Left cardiac atrium (tissue), 4 donors: ENCODE measurements around the gene IMMP2L. TPM values are rescaled to one million over a fixed set of nuclear protein-coding genes. Genes with fewer than 3 reads are reported as not detected.

Source experiments
- ATAC-seq, 2 donors: fragments of 200-7000 bp; cut with Tn5 transposase; one replicate each; pipeline ENCODE4 v1.9.1; 2020; ENCODE audit warnings: mild to moderate bottlenecking in 2 of 2, moderate library complexity in 2 of 2
- DNase-seq: peaks from one replicate; pipeline ENCODE4 v3.0.0-alpha.2; 2020
- intact Hi-C, 2 donors: fragments of 100-400 bp; cut with DNase I; formaldehyde crosslinking; loops; one replicate each; pipeline versions ENCODE4 v1.14.1 to v1.15.1; 2022 to 2023
- total RNA-seq, 2 donors: library from RNA; stranded (reverse); fragmentation: NEBNext Ultra II Directional; extraction: Animal tissue kit (Norgen Biotek cat#: 25700); gene quantifications; one replicate each; pipeline ENCODE4 v1.2.1, GENCODE V29; 2021
- donor health status: DM: no; HTN: yes; CAD: no.
- donor health status: DM: no; HTN: yes; CAD: no; lungs with severe emphysema.
- donor health status: DM: yes; HTN: yes; CAD: no.
- donor health status: Dilated cardiomyopathy.

The IMMP2L gene
- total RNA-seq, 2 donors from 2014 or later: 9.9 to 11.6 TPM

- intact Hi-C loops: no loop called here
- ATAC-seq: peak in 1 of 2 donors; percentile 73
Observed at GRCh38 chr7:111010798-111011197, 551.5 kb downstream of the IMMP2L start.

DNA sequence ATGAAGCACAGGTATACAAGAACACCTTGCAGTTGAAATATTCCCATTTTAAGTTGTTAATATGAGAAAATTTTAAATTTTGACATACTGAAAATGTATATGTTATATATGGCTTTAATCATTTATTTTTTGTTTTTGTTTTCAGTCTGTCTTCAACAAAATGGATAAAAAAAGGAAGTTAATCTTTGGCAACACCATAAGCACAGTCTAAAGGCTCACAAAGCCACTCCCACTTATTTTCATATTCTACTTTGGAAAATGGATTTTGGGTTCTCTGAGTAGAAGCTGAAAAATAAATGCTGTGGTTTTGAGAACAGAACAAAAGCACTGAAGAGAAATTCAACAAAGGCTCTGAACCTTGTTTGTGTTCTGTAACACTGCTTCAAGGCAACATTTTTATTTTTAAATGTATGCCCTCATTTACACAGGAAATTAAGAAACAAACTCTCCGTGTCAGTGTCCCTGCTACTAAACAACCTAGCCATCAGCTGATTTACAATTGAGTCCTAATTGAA lies 552.7 kb downstream of the IMMP2L start:
- no peak for ATAC-seq
- DNase-seq: no peak
- intact Hi-C loops: no loop called here

More at GRCh38 chr7:111010798-111011197, 551.5 kb downstream of the IMMP2L start:
- DNase-seq: no peak

- ATAC-seq (no peak), DNase-seq (no peak)
- intact Hi-C loops: no loop called here
Observed at GRCh38 chr7:111006691-111007090, 555.6 kb downstream of the IMMP2L start.

DNA sequence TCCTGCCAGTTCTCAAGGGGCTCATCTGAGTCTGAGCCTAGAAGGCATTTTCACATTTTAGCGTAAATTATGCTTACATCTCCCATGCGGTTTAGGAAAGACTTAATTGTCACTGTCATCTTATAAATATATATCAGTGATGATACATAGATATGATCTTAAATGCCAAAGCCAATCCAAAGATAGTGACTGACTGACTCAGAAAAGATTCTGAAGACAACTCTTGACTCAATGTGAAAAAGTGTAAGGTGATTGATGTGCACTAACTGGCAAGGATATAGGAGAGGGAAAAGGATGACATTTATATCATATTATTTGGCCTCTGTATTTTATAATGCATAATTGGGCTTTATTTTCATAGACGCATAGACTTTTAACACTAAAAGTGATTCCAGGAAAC lies 556.3 kb downstream of the IMMP2L start:
- ATAC-seq (no peak), DNase-seq (no peak)
- intact Hi-C loops: no loop called here

- DNase-seq (no peak), ATAC-seq (no peak)
Observed at GRCh38 chr7:111005445-111005844, 556.8 kb downstream of the IMMP2L start.

DNA sequence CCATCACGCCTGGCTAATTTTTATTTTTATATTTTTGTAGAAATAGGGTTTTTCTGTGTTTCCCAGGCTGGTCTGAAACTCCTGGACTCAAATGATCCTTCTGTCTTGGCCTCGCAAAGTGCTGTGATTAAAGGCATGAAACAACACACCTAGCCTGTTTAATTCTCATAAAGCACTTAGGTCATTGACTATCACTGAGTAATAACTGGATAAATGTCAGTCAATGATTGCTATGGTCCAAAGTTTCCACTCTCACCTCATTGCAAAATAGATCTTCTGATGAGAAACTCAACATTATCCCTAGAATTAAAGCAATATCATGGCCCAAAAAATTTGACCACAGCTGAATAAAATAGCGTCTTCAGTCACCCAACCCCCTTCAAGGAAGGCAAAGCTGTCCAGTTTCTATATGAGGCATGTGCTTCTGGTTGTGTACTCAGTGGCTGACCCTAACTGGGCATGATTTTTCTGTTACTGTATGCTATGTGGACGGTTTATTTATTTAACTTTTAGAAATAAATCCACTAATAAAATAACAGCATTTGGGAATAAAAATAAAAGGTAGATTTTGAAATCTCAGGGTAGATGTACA lies 557.9 kb downstream of the IMMP2L start:
- no peak for DNase-seq
- no peak for ATAC-seq
- intact Hi-C loops: no loop called here

More at GRCh38 chr7:111005445-111005844, 556.8 kb downstream of the IMMP2L start:
- intact Hi-C loops: no loop called here

DNA sequence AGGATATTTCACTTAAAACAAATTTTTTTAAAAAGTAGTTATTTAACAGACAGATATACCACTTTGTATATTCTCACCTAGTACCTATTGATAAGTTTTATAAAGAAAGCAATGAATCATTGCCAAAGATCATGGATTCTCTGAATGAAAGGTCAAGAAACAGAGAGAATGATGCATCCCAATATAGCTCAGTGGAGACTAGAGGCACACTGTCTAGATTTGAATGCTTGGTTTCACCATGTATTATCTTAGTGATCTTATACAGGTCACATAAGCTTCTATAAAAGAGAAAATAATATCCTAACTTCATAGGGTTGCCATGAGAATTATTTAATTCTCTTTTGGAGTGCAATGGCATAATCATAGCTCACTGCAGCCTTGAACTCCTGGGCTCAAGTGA lies 558.4 kb downstream of the IMMP2L start:
- intact Hi-C loops: no loop called here
- DNase-seq: no peak
- no peak for ATAC-seq

DNA sequence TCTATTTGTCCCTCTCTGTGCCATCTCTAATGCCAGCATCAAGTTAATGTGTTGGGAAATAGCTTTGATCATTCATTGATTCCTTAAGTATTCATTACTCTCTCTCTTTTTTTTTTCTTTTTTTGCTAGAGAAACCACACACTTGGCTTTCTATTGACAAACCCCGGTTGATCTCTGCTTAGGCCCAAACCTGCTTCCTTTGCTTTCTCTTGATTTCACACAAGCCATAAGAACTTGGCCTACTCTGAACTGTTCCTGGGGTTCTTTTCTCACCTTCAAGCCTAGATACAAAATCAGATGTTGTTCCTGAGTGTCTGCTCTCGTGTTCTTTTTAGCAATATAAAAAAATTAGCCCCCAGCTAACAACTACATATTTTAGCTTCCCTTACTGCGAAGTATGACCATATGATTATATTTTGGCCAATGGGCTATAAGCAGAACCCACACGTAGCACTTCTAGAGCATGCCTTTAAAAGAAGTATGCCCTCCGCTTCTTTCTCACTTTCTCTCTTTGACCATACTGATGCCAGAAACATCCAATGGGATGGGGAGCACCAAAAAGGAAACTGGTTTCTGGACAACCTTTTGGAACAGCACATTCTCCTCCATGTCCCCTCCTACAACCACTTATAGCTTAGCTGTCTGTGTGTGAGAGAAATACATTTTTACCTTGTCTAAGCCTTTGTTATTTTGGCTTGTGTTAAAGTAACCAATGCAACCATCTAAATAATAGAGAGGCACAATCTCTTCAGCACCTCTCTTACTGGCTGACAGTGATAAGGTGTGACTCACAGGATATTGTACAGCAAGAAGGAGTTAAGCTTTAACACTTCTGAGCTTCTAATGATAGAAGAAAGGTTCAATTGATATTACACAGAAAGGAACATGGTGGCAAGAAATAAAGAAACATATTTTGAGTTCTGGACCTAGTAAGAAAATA lies 568.0 kb downstream of the IMMP2L start:
- ATAC-seq: peak; percentile 34 to 90
- intact Hi-C loops: no loop called here
- no peak for DNase-seq

- no peak for DNase-seq
- no peak for ATAC-seq
- intact Hi-C loops: loop anchor here in 1 of 2 donors (10.0 kb wide), 1 partner anchor 106 kb away; the partner anchor contains the start of gene LRRN3
Observed at GRCh38 chr7:110988890-110989501, 573.3 kb downstream of the IMMP2L start.

DNA sequence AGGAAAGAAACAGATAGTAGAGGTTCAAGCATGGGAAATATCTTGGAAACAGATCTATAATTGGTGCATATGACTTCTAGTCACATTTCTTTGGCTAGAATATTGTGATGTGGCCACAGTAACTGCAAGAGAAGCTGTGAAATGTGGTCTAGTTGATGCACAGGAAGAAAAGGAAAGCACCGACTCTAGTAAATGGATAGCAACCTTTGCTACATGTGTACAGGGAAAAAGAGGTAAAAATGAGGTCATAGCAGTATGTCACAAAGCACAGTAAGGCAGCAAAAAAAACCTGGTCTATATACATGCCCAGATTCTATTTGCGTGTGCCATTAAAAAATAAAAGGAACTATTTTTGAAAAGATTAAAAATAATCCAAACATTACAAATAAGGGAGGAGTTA lies 573.9 kb downstream of the IMMP2L start:
- intact Hi-C loops: loop anchor here in 1 of 2 donors (10.0 kb wide), 1 partner anchor 106 kb away; the partner anchor contains the start of gene LRRN3
- DNase-seq: no peak
- ATAC-seq: no peak

DNA sequence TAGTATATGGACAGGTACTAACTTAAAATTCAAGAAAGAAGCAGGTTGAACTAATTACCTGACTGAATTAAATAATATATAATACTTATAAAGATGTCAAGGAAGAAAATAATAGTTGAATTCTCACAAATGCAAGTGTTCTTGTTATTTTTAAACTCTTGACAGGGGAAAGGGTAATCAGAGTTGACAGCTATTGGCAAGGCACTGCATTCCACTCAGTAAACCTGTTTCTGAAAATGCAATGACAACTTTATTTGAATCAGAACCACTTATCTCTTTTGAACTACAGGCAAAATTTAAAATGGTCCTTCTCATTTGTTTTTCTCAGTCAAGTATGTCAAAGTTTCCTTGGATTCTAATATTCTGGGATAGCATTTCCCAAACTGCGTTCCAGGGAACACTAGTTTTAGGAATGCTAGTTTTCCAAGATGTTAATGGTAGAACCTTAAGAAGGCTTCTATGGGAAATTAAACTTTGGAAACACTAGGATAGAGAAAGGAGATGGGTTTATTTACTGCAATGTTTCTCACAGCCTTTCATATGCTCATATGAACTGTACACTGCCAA lies 575.1 kb downstream of the IMMP2L start:
- ATAC-seq: peak; percentile 60 to 72
- no peak for DNase-seq
- intact Hi-C loops: loop anchor here in 1 of 2 donors (10.0 kb wide), 1 partner anchor 108 kb away; the partner anchor contains the start of gene LRRN3

DNA sequence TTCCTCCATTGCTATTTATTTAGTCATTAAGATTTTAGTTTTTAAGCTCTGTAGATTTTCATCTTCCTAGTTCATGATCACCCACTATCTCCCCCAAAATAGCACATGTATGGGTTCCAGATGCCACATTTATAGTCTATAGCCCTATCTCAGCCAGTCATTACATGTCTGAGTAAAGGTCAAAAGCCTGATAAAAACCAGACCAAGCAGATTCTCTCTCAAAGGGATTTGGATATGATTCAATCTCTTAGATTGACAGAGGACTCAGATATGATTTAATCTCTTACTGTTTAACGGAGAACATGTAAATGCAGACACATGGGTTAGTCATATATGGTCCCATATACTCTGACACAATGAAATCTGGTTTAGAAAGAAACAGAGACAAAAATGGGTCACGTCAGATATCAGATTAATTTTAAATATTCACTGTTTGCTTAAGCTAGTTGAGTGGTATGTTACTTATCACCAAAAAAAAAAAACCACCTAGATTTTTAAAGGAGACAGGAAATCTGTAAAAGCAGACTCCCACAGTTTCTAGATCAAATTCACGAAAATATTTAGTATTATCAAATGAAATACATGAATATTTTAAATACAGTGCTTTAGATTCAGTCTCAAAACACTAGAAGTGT lies 578.4 kb downstream of the IMMP2L start:
- intact Hi-C loops: loop anchor here in 1 of 2 donors (10.0 kb wide), 1 partner anchor 111 kb away; the partner anchor contains the start of gene LRRN3
- ATAC-seq (no peak), DNase-seq (no peak)

DNA sequence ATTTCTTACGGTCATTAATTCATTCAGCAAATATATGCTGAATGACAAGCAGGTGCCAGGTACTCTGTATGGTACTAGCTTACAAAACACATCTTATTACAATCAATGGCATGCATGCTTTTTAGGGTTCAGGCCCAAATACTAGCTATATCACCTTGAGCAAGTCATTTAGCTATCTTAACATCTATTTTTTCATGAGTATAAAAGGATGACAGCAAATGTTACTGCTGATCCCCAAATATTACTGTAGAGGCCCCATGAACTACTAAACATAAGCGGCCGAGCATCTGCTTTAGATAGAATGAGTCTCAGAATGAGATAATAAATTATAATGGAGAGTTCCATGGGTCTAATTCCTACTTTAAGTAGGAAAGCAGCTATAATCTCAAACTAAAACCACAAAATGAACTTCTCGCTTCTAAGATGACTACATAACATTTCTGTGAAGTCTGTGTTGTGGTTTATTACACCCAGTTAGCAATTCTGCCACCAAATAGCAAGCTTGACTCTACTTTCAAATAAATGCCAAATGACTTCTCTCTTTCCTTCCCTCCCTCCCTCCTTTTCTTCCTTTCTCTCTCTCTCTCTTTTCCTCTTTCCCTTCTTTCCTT lies 585.1 kb downstream of the IMMP2L start:
- no peak for ATAC-seq
- DNase-seq: no peak
- intact Hi-C loops: no loop called here

DNA sequence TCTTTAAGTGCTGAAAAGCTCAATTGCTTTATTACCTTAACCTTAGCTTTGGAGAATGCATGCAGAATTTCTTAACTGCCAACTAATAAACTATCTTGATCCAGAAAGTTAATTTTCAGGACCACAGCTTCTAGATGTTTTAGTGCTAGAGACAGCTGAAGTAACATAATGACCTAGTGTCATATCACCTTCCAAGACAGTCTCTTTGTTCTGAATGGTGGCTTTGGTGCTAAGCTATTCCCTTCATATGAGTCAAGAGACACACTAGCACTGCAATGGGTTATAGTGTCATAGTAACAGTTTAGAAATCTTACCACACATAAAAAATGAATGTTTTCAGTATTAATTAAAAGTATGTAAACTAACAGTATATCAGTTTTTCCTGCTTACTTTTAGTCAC lies 586.8 kb downstream of the IMMP2L start:
- DNase-seq: no peak
- ATAC-seq: no peak
- intact Hi-C loops: no loop called here

DNA sequence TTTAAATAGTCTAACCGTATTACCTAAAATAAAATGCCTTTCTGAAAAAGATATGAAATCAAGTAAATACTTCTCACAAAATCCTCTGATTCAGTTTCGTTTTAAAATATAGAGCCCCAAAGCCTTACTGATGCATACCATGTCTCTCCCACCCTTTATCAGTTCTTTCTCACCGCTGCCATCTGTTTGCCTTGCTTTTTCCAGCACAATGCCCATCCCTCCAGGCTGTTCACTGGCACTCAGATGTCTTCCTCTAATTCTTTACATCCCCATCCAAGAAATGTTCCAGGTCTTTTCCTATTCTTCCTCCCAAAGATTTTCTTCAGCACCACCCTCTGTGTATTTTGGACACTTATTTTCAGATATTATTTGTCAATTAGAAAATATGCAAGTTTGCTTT lies 587.9 kb downstream of the IMMP2L start:
- ATAC-seq (no peak), DNase-seq (no peak)
- intact Hi-C loops: no loop called here

GRCh38 chr7:110973196-110973990 lies 588.9 kb downstream of the IMMP2L start:
- intact Hi-C loops: no loop called here
- ATAC-seq (no peak), DNase-seq (no peak)

DNA sequence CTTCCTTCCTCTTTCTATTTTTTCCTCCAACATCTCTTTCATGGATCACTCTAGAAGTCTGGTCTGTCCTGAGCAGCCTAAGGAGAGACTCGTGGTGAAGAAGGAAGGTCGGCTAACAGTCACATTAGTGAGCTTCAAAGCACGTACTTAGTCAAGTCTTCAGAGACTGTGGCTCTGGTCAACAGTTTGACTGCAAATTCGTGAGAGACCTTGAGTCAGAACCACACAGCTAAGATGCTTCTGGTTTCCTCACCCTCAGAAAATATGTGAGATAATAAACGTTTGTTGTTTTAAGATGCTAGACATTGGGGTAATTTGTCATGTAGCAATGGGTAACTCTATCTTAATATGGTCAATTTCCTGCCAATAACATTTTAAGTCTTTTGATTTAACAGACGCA lies 597.5 kb downstream of the IMMP2L start:
- ATAC-seq (no peak), DNase-seq (no peak)
- intact Hi-C loops: no loop called here

DNA sequence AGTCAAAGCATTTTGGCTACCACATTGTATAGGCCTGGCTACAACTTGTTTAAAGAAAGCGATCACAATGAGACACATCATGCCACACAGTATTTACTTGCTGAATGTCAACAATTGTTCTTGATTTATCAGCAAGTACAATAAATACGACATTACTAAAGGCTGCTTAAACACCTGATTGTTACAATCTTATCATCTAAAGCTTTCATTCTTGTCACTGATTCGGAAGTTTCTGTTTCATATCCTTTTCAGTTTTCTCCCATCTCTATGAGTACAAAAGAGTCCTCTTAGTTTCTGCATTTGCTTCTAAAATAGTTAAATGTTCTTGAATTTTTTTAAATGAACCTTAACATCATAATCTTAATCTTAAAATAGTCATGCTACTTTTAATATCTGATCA lies 599.5 kb downstream of the IMMP2L start:
- intact Hi-C loops: no loop called here
- no peak for ATAC-seq

More for the DNA sequence above, 599.5 kb downstream of the IMMP2L start:
- no peak for DNase-seq
